IPS-18c (cell line): Measurements from ENCODE around the gene OGT.
"Not testable (repeated sequence)": the region's sequence is repeated elsewhere in the genome, so short reads cannot be mapped to it uniquely, and the experiment has no call there.

Source experiments
- H3K4me3 ChIP-seq: 2 replicates; pipeline ENCODE4 v1.7.0; 2013; ENCODE audit warnings: low read depth, mild to moderate bottlenecking, low read length, moderate library complexity; ENCODE audit not compliant: insufficient read depth
- H3K9me3 ChIP-seq: one replicate; pipeline ENCODE4 v1.6.1; 2013; ENCODE audit warnings: mild to moderate bottlenecking, low read length, moderate library complexity; ENCODE audit not compliant: control insufficient read depth, insufficient read depth

OGT gene

DNA sequence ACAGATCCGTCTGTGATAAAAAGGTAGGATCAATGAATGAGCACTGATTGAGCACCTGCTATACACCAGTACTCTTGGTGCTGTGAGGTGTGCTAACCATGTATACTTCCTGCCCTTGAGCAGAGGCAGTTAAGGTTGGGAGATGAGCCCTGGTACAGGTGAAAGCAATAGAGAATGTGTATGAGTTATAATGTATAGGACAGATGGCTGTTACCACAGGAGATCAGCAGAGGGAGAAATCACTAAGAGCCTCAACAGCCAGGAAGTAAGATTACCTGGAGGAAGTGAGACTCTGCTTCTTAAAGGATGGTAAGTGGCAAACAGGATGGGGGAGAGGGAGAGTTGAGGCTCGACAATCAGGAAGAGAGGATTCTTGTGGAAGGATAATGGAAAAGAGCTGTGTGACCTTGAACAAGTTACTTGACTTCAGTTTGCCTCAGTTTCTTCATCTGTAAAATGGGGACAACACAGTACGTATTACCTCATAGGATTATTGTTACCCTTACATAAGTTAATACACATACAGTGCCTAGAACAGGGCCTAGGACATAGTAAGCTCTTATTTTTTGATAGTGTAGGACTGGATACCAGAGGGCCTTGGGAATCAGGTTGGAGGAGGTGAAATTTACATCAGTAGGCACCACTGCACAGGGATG lies 76.3 kb downstream of the OGT start:
- Histone ChIP-seq H3K9me3 (peaks cover 4% of the 10 kb centered on the region), H3K4me3 (no peak overlapping the region)

DNA sequence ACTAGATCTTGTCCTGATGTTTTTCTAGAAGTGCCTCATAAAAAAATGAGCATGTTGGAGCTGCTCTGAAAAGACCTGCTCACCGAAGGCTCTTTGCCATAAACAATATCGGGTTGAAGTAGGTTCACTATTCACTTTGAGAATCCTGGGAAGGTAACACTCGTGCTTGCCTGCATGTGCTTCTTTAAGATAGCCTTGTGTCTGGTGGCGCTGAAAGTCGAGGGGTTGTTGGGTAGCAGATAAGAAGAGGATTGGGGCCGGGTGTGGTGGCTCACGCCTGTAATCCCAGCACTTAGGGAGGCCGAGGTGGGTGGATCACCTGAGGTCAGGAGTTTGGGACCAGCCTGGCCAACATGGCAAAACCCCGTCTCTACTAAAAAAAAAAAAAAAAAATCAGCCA lies 78.8 kb downstream of the OGT start:
- H3K9me3 ChIP-seq, H3K4me3 ChIP-seq: not testable (repeated sequence)

DNA sequence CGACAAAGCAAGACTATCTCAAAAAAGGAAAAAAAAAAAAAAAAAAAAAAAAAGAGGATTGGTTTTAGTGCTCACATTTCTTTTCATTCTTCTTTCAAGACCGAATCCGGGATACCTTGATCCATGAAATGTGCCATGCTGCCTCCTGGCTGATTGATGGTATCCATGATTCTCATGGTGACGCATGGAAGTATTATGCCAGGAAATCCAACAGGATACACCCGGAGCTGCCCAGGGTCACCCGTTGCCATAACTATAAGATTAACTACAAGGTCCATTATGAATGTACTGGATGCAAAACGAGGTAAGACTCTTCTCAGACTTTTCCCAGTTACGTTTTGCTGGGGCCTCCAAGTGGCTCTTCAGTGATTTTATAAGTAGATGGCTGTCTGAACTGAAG lies 79.4 kb downstream of the OGT start:
- Histone ChIP-seq H3K9me3 (peaks cover 4% of the 10 kb centered on the region), H3K4me3 (no peak overlapping the region)

DNA sequence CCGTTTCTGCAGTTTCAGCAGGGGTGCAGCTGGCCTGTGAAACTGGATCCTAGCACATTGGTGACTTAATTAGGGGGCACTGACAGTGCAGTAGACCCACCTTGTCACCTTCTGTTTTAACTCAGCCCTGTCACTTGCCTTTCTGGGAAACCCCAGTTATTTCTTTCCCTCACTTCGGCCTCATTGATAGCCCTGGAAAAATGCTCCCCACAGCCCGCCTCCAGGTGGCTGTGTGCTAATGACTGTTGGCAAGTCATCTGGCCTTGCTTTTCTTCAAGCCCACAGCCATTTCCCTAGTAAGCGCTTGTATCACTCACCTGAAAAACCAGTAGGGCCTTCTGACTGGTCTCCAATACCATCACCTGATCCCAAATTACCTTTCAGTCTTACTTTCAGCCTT lies 82.2 kb downstream of the OGT start:
- H3K9me3 ChIP-seq: peaks cover 3% of the 10 kb centered on the region
- H3K4me3 ChIP-seq: no peak overlapping the region

DNA sequence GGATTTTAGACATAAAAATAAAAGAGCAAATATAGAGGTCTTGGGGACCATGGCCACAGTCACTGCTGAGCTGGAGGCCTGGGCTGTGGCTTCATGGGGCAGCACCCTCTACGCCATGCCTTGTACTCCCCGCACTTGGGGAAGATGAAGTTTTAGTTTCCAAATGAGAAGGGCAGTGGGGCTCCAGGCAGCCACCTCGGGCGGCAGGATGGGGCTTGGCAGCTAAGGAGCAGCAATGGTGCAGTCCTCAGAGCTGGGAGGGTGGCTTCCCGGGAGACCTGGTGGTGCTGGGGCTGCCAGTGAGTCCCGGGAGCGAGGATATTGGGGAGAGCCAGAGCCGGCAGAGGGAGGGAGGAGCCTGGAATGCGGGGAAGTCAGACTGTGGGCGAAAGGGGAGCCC lies 83.0 kb downstream of the OGT start:
- Histone ChIP-seq H3K9me3 (peaks cover 10% of the 10 kb centered on the region), H3K4me3 (no peak overlapping the region)

DNA sequence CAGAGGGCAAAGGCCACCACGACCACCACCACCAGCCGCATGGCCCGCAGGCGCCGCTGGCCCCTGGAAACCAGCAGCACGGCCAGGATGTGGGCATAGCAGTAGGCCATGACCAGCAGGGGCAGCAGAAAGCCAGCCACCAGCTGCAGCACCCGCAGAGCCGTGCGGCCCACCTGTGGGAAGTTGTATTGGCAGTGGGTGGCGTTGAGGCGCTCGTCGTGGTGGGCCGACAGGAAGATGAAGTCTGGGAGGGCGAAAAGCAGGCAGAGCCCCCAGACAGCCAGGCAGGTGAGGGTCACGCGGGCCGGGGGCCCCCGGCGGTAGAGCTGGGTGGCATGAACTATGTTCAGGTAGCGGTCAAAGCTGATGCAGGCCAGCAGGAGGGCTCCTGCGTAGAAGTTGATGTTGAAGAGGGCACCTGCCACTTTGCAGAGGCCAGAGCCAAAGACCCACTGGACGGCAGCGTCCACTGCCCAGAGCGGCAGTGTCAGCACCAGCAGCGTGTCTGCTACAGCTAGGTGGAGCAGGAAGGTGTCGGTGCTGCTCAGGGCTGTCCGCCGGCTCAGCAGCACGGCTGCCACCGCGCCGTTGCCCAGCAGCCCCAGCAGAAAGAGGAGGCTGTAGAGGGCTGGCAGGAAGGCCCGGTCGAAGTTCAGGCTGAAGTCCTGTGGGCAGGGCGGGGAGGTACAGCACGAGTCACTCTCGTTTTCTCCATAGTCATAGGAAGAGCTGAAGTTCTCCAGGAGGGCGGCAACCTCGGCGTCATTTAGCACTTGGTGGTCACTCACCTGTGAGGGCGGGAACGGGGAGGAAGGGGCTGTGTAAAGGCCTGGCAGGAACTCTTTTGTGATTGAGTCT lies 84.0 kb downstream of the OGT start:
- peaks cover 10% of the 10 kb centered on the region for H3K9me3 ChIP-seq
- H3K4me3 ChIP-seq: no peak overlapping the region

DNA sequence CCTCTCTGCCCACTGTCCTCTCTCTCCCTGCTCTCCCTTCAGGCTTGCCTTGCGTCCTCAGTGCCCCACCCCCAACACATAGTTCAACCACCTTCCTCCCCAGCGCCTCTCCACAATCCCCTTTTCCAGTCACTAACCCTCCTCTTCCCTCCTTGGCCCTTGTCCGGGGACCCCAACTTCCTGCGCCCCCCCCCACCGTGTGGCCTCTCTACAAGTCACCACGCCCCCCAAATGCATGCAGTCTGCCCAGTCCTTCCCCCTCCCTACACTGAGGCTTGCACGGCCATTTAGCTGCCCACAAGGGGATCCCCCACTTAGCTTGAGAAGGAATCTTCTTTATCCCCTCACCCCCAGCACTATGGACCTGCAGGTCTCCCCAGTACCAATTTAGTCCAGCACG lies 84.8 kb downstream of the OGT start:
- Histone ChIP-seq H3K4me3 (no peak overlapping the region), H3K9me3 (peaks cover 10% of the 10 kb centered on the region)

DNA sequence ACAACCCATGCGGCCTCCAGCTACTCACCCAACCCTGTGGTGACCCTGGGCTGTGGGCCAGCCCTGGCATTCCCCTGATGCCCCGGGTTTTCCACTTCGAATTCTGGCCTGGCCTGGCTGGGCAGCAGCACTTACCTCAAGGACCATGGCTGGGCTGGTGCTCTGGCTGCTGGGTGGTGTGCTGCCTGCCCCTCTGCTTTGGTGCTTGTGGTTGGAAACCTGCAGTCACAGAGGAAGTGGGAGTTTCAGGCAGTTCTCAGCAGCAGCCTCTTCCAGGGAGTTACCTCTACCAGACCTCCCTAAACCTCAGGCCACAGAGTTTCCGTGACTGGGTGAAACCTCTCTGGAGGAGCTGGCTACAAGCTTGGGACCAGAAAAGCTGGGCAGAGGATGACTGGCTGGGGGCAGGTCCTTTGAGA lies 85.4 kb downstream of the OGT start, which contains the start of gene CXCR3:
CXCR3 (minus strand) TSS at position 209 of the 419 bp plus-strand sequence; CDS start at position 147, 62 bp downstream.
- Histone ChIP-seq H3K4me3 (no peak within 1 kb of the TSS), H3K9me3 (peaks cover 10% of the 10 kb centered on the region)

DNA sequence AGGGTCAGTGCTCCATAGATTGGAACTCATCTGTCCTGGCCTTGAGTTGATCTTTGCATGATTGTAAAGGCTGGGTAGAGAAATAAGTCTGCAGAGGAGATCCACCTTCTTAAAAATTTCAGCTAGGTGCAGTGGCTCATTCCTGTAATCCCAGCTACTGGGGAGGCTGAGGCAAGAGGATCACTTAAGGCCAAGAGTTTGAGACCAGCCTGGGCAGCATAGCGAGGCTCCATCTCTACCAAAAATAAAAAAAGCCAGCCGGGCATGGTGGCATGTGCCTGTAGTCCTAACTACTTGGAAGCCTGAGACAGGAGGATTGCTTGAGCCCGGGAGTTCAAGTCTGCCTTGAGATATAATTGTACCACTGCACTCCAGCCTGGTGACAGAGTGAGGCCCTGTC lies 85.9 kb downstream of the OGT start:
- no peak overlapping the region for H3K4me3 ChIP-seq

DNA sequence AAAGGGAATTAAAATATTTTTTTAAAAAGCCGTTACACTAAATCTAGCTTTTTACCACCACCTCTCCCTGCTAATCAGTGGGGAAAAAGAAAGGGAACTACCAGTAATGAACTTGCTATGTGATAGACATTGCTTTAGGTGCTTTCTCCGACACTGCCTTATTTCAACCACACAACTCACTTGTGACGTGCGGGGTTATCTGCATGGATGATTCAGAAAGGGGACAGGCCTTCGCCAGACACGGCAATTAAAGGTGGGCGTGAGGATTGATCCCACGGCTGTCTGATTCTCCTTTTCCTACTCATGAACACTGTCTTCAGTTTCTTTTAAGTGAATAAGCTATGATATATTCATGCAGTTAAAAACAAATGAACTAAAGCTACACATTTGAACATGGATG lies 86.3 kb downstream of the OGT start:
- H3K4me3 ChIP-seq: no peak overlapping the region
- H3K9me3 ChIP-seq: peaks cover 14% of the 10 kb centered on the region

More for the DNA sequence above, 85.9 kb downstream of the OGT start:
- H3K9me3 ChIP-seq: peaks cover 12% of the 10 kb centered on the region

DNA sequence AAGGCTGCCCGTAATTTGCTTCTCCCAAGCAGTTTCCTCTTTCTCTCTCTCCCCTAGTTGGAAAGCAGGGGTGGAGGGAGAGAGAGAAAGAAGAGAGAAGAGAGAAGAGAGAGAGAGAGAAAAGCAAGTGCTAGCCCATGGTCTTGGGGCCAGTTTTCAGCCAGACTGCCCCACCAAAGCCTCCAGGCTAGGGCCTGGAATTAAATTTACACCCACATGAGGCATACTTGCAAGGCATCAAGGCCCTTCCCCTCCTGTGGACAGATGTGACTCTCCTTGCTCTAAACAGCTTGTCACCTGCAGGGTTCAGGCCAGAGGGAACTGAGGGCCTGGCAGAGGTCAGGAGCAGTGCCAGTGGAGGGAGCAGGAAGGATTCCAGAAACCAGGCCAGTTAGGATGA lies 87.1 kb downstream of the OGT start:
- Histone ChIP-seq H3K4me3 (peak overlapping the region; percentile 9; the same call in 1 of the 2 replicates), H3K9me3 (peaks cover 14% of the 10 kb centered on the region)

DNA sequence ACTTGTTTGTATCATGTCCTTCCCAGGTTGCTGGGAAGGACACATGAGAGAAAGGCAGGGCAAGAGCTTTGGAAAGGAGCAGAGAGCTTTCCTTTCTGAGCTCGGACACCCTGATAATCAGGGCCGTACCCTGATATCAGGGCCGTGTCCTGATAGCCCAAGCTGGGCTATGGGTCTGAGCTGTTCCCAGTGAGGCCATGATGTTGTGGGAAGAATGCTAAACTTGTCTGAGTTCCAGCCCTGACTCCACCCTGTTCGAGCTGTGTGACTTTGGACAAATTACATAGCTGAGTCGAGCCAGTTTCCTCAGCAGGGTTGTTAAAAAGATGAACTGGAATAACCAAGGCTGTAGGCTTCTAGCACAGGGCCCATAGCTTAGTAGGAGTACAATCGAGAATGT lies 88.7 kb downstream of the OGT start:
- Histone ChIP-seq H3K9me3 (peaks cover 16% of the 10 kb centered on the region), H3K4me3 (no peak overlapping the region)

DNA sequence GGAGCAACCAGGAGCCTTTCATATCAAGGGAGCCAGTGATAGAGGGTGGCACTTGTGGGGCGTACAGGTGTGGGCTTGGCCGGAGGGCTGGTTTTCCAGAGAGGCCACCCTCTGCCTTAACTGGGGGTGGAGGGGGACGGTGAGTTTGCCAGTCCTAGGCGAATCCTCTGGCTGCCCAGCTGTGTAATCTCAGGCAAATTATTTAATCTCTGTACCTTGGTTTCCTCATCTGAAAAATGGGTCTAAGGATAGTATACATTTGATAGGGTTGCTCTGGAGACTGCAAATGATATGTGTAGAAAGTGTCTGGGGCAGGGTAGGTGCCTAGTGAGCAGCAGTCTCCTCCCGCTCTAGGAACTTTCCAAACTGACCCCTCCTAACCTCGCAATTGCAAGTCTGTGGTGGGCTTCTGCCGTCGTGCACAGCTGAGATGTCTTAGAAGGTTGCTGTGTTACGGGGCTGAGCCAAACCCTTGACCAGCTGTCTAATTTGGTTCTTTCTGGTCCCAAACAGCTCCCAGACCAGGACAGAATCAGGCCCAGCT lies 89.2 kb downstream of the OGT start:
- peaks cover 16% of the 10 kb centered on the region for H3K9me3 ChIP-seq
- H3K4me3 ChIP-seq: no peak overlapping the region

DNA sequence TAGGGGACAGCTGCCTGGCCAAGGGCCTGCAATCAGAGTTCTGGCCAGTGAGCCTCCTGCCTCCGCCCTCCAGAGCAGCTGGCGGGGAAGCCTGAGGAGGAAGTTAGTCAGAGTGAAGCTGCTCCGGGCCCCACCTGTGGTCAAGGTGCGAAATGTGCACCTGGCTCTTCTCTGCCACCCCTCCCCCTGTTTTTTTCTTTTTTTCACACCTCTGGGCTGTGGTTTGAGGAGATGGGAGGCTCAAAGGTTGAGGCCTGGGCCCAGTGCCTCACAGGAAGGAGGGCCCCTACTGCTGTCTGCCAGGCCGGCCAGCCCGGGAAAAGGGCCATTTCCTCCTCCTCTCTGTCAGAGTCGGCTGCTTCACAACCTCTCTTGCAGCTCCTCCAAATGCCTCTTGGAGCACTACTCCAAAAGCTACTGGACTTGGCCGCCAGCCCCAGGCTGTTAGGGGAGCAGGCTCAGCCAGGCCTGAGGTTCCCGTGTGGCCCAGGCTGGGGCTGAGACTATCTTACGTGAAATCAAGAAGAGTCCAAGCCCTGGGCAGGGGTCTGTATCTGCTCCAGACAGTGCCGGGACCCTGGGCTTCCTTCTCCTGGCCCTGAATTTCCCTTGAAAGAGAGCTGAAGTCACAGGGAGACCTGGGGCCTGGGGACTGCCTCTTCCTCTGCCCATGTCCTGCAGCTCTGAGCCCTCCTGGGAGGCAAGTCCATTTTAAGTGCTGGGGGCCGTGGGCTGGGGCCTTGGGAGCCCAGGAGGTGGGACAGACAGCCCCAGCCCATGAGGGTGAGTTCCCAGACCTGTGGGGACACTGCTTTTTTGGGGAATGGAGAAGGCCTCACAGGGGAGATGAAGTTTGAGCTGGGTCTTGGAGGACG lies 89.9 kb downstream of the OGT start:
- peaks cover 16% of the 10 kb centered on the region for H3K9me3 ChIP-seq
- no peak overlapping the region for H3K4me3 ChIP-seq

DNA sequence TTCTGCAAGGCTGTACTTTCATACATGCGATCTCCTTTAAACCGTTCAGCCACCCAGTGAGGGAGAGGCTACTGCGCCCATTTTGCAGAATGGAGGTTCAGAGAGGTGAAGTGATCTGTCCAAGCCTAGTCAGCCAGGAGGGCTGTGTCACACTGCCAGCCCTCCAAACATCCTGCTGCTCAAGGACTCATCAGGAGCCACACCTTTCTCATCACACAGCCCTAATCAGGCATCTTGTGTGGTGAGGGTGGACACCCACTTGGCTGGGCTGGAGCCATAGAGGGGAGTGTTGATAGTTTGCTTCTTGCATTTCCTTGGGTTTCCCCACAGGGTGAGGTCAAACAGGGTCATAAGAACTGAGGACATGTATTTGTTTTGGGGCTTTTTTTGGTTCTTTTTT lies 90.8 kb downstream of the OGT start:
- no peak overlapping the region for H3K4me3 ChIP-seq
- peaks cover 19% of the 10 kb centered on the region for H3K9me3 ChIP-seq

DNA sequence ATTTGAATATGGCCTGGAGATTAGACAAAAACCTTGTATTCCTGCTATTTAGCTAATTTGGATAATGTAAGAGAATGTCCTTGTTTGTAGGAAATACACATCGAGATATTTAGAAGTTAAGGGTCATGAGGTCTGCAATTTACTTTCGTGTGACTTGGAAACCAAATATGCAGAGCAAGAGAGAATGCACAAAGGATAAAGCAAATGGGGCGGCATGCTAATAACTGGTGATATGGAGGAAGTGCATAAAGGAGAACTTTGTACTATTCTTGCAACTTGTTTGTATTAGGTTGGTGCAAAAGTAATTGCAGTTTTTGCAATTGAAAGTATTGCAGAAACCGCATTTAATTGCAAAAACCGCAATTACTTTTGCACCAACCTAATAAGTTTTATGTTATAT lies 92.6 kb downstream of the OGT start:
- Histone ChIP-seq H3K4me3 (no peak overlapping the region), H3K9me3 (peaks cover 11% of the 10 kb centered on the region)
